ENCODE measurements around the gene ACSF3.

- TF ChIP-seq POLR2A (IDR thresholded peaks at IDR 0.05) (no peak), EP300 (IDR thresholded peaks at IDR 0.05) (no peak)
Observed at GRCh38 chr16:89173174-89173921, 79.7 kb downstream of the ACSF3 start.

Data from sigmoid colon (tissue), 4 donors.